Ishikawa (cell line): Measurements from ENCODE around the gene PPFIBP2.

Source experiments
- CEBPB ChIP-seq: IDR thresholded peaks from 2 replicates; pipeline ENCODE4 v1.6.1; 2012
- CREB1 ChIP-seq: IDR thresholded peaks from 2 replicates; pipeline ENCODE4 v1.6.1; 2012; ENCODE audit warnings: low read depth
- EGR1 ChIP-seq: IDR thresholded peaks from 2 replicates; pipeline ENCODE4 v1.6.1; 2012
- EP300 ChIP-seq: IDR thresholded peaks from 2 replicates; pipeline ENCODE4 v1.6.1; 2012; ENCODE audit warnings: borderline replicate concordance
- FOXM1 ChIP-seq: IDR thresholded peaks from 2 replicates; pipeline ENCODE4 v1.6.1; 2012; ENCODE audit warnings: low read depth, borderline replicate concordance
- MAX ChIP-seq: IDR thresholded peaks from 2 replicates; pipeline ENCODE4 v1.6.1; 2012
- NFIC ChIP-seq: IDR thresholded peaks from 2 replicates; pipeline ENCODE4 v1.6.1; 2012
- RAD21 ChIP-seq: IDR thresholded peaks from 2 replicates; pipeline ENCODE4 v1.6.1; 2012; ENCODE audit warnings: low read depth
- REST ChIP-seq: IDR thresholded peaks from 2 replicates; pipeline ENCODE4 v1.6.1; 2012; ENCODE audit warnings: low read depth, mild to moderate bottlenecking
- TAF1 ChIP-seq: IDR thresholded peaks from 2 replicates; pipeline ENCODE4 v1.6.1; 2012; ENCODE audit warnings: low read depth, mild to moderate bottlenecking
- TCF12 ChIP-seq: IDR thresholded peaks from 2 replicates; pipeline ENCODE4 v1.6.1; 2012; ENCODE audit warnings: low read depth
- TEAD4 ChIP-seq: IDR thresholded peaks from 2 replicates; pipeline ENCODE4 v1.6.1; 2012
- USF1 ChIP-seq: IDR thresholded peaks from 2 replicates; pipeline ENCODE4 v1.6.1; 2012
- YY1 ChIP-seq: IDR thresholded peaks from 2 replicates; pipeline ENCODE4 v1.6.1; 2012; ENCODE audit warnings: low read depth
- ZBTB7A ChIP-seq: IDR thresholded peaks from 2 replicates; pipeline ENCODE4 v1.6.1; 2012; ENCODE audit warnings: low read depth

PPFIBP2 gene

GRCh38 chr11:7513234-7514098 lies at the start of gene PPFIBP2:
PPFIBP2 (plus strand) TSS chr11:7513999; CDS start chr11:7549476, 35,477 bp downstream.
- TF ChIP-seq FOXM1 (no peak), USF1 (peak; percentile 94), TAF1 (0 out of 2 replicates have a peak, but pooled peaks have one; percentile 30), CEBPB (no peak), ZBTB7A (no peak; the same call in none of the 2 replicates), TEAD4 (no peak), EP300 (no peak), CREB1 (no peak), MAX (no peak), RAD21 (peak; percentile 59), EGR1 (0 out of 2 replicates have a peak, but pooled peaks have one; percentile 15)

- TF ChIP-seq NFIC: no peak
- TF ChIP-seq FOXM1: no peak
- no peak for TF ChIP-seq MAX
- TF ChIP-seq REST: no peak
- no peak for TF ChIP-seq EGR1
- TF ChIP-seq YY1: no peak
- no peak for TF ChIP-seq TAF1
- TF ChIP-seq CREB1: no peak
- TF ChIP-seq TCF12: no peak
- no peak for TF ChIP-seq EP300
- no peak for TF ChIP-seq RAD21
- TF ChIP-seq CEBPB: no peak
- no peak for TF ChIP-seq ZBTB7A
- TF ChIP-seq USF1: no peak
- TF ChIP-seq TEAD4: no peak
Measured at GRCh38 chr11:7467652-7468051, 46.1 kb upstream of the PPFIBP2 start.

- TF ChIP-seq TAF1 (no peak), TEAD4 (no peak), REST (no peak), EGR1 (no peak), CEBPB (no peak)
Measured at GRCh38 chr11:7469351-7469865, 44.4 kb upstream of the PPFIBP2 start.

GRCh38 chr11:7471071-7471470 lies 42.7 kb upstream of the PPFIBP2 start:
- TF ChIP-seq EGR1: no peak
- no peak for TF ChIP-seq USF1
- TF ChIP-seq MAX: no peak
- no peak for TF ChIP-seq CEBPB
- no peak for TF ChIP-seq TAF1
- TF ChIP-seq REST: no peak
- no peak for TF ChIP-seq YY1
- no peak for TF ChIP-seq CREB1
- no peak for TF ChIP-seq EP300
- no peak for TF ChIP-seq NFIC
- TF ChIP-seq TCF12: no peak
- no peak for TF ChIP-seq TEAD4
- no peak for TF ChIP-seq RAD21
